HK-2 (cell line): ENCODE results near the gene VAC14.
"Not testable (repeated sequence)": the region's sequence is repeated elsewhere in the genome, so short reads cannot be mapped to it uniquely, and the experiment has no call there.

Experiments
- DNase-seq: peaks from one replicate; pipeline ENCODE4 v3.0.0-alpha.2; 2018; ENCODE audit not compliant: unreplicated experiment

Gene VAC14

DNA sequence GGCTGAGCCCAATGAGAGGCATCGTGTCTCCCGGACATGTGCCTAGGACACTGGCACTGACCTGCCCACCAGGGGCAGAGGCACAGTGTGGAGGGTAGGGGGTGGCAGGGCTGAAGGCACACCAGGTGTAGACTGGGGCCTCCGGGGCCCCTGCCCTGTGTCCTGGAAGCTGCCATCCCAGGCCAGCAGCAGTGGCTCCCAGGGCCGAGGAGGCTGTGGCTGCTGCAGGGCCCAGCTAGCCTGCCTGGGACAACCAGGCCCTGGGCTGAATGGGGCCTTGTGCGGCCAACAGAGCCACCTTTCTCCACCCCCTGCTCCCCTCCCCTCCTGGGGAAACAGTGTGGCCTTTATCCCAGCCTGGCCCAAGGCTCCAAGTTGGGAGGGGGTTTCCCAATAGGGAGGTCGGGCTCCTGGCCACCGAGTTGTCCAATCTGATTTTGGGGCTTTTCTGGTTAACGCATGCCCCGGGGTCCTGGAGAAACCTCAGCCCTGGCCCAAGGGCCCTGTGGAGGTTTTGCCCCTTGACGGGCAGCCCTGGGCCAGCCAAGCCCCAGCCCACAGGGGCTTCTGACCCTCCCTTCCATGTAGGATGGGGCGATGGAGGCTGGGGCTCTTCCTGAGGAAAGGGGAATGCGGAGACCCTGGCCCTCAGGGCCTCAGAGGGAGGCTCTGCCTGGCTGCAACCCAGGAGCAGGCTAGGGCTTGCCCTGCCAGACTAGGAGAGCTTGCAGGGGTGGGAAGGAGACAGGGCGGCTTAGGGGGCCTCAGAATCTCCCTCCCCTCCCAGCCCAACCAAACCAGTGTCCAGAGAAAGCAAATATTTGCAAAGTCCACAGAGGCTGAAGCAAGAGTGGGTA, 119.3 kb downstream of the VAC14 start:
- no peak for DNase-seq

GRCh38 chr16:70680495-70681381, 120.2 kb downstream of the VAC14 start:
- no peak for DNase-seq

- DNase-seq = no peak
These were observed 121.1 kb downstream of the VAC14 start for GRCh38 chr16:70679671-70680494.

DNA sequence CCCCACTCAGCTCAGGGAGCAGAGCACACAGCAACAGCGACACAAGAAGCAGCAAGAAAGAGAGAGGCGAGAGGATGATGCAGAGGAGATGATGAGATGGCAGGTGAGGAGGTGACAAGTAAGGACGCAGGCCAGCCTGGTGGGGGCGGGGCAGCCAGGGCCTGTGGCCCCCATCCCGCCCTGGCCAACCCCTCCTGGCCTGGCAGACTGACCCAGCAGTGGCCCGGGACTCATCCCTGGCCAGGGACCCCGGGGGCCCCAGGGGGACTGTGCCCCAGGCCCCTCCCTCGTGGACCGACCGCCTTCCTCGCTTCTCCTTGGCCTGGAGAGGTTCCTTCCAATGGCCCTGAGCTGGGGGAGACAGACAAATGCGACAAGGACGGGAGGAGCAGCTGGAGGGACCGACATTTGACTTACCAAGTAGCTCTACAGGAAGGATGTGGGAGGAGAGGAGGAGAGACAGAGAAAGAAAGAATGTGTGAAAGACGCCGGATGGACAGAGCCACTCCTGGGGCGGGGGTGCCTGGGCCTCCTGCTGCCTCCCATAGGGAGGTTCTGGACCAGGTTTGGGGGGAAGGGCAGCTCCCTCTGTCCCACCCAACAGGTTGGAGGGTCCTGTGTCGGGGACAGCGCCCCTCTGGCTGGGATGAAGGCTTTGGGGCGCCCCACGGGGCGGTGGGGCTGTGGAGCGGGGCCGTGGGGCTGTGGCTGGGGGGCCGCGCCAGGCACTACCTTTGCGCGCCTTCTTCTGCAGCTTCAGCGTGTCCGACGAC, 121.9 kb downstream of the VAC14 start:
- DNase-seq = no peak

DNA sequence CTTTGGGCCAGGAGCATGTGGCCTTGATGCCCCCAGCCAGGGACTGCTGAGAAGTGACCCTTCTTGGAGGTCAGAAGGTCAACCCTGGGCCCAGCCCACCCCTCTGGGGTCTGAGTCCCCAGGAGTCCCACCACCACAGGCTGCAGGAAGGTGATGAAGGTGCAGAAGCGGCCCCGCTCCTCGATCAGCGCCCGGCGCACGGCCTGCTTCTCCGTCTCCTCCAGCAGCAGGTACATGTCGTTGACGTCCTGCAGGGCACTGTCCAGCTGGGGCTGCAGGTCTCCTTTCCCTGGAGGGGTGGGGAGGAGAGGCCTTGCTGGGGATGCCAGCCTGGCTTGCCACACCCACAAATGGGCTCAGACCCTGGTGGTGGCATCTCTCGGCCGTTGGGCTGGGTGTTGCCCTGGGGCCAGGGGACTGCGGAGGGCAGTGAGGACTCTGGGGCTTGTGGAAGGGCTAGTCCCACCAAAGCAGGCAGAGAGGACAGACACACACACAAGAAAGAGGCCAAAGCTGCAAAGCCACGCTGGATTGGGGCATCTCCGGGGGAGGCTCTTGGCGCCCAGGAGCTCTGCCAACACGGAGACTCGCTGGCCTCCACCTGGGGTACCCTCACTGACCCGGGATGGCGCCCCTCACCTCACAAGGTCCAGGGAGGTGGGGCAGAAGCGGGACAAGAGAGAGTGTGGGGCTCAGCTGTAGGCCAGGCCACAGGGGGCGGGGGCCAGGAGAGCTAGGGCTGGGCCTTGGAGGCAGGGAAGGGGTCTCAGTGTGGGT, 122.6 kb downstream of the VAC14 start:
- DNase-seq = no peak

DNA sequence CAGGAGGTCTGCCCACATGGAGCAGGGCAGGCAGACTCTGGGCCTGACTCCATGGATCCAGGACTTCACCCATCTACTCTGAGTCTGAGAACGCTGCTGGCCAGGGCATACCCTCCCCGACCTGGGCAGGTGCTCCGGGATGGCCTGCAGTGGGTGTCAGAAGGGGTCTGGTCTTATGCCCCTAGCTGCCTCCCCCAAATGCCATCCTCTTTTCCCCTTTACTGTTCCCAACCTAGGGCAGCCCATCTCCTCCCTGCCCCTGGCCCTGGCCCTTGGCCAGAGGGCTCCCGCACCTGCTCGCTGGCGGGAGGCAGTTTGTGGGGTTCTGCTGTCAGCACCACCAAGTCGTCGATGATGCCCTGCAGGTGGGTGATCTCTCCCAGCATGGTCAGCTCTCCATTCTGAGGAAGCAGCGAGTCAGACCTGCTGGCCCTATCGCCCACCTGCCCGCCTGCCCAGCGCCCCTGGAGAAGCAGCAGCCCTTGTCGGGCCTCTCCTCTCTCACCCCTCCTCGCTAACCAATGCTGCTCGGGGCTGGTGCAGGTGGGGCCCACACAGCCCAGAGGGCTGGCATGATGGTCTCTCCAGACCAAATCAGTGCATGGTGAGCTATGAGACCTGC, 123.3 kb downstream of the VAC14 start:
- DNase-seq = no peak

DNA sequence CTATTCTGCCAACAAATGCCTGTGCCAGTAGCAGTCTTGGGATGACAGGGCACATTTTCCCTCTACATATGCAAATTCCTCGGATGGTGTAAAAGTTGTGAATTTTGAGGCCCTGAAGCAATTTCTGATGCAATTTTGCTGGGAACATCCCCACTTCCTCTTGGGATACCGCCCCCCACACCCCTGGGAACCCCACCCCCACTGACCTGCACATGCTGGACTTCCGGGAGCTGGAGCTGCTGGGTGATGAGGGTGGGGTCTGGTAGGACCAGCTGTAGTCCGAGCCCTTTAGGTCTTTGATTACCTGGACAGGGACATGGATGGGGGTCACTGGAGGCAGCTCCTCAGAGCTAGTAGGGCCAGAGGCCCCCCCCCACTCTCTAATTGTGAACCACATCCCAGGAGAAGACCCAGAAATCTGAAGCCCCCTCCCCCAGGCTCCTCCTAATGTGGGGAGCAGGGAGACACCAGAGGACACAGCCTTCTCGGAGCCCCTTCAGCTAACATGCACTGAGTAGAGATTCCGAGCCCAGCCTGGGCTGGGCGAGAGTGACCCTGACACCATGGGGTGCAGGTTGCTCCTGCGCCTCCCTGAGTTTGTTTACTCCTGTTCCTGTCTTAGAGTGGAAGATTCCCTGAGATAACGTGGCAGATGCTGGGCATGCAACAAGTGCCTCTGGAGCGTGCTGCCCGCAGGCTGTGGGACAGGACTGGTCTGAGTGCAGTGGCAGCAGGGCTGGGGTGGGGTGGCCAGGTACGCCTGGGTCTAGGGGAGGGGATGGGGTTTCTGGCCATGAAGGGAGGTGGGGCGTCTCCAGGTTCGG, 124.1 kb downstream of the VAC14 start:
- no peak for DNase-seq

- DNase-seq = no peak
These were observed 125.0 kb downstream of the VAC14 start for GRCh38 chr16:70675851-70676513.

DNA sequence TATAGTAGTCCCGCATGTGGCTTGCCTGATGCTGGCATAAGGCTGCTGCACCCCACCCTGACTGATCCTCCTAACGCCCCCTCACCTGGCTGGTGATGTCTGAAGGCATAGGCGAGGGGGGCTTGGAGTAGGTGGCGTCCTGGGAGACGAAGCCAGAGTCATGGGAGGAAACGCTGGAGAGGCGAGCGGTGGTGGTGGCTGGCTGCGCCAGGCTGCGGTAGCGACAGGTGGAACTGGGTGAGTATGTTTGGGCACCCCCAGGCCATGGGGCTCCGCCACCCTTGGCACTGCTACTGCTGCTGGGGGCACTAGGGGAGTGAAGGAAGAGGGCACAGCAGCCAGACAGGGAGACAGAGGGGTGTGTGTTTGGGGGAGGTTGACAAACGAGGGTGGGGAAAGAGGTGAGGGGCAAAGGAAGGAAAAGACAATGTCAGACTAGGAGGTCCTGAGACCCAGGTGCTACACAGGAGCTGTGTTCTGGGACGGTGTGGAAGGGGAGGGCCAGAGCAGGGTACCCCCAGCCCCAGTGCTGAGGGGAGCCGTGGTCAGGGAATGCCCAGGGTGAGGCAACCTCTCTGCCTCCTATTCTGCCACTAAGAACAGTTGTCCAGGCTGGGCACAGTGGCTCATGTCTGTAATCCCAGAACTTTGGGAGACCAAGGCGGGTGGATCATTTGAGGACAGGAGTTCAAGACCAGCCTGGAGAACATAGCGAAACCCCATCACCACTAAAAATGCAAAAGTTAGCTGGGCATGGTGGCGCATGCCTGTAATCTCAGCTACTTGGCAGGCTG, 126.5 kb downstream of the VAC14 start:
- DNase-seq = no peak

- DNase-seq = not testable (repeated sequence)
These were observed 130.0 kb downstream of the VAC14 start for GRCh38 chr16:70670938-70671337.

- DNase-seq = no peak
These were observed 130.8 kb downstream of the VAC14 start for GRCh38 chr16:70670175-70670574.

- DNase-seq = no peak
These were observed 134.9 kb downstream of the VAC14 start for GRCh38 chr16:70665806-70666735.

GRCh38 chr16:70665113-70665694, 135.8 kb downstream of the VAC14 start:
- no peak for DNase-seq

- DNase-seq = no peak
These were observed 136.4 kb downstream of the VAC14 start for GRCh38 chr16:70664325-70665112.
